SK-N-SH (cell line): ENCODE results near the gene FRYL. TPM values are rescaled to one million over a fixed set of nuclear protein-coding genes. Genes with fewer than 3 reads are reported as not detected.
"Not testable (repeated sequence)": the region's sequence is repeated elsewhere in the genome, so short reads cannot be mapped to it uniquely, and the experiment has no call there.

Experiments used
- CTCF ChIA-PET: fragments of 300-600, 350-600 bp; formaldehyde crosslinking; extraction: SDS; loops from one replicate; lab custom pipeline; 2021; lab: Yijun Ruan, JAX
- POLR2A ChIA-PET: fragments of 350-600 bp; sonication (Branson Sonifier 250); formaldehyde crosslinking; extraction: SDS; loops from one replicate; lab custom pipeline; 2020; ENCODE audit warnings: antibody characterized with exemption, inconsistent platforms; lab: Yijun Ruan, JAX
- DNase-seq: peaks from one replicate; pipeline ENCODE4 v3.0.0; 2012
- H2AFZ ChIP-seq: fragments of 200-600 bp; sonication (generic); 2 replicates; pipeline ENCODE4 v1.8.1; 2016; ENCODE audit warnings: antibody characterized with exemption, mild to moderate bottlenecking, low read depth
- H3F3A ChIP-seq: fragments of 200-600 bp; sonication (generic); replicated peaks from 2 replicates; pipeline ENCODE3; 2016; ENCODE audit warnings: antibody characterized with exemption, mild to moderate bottlenecking; ENCODE audit not compliant: insufficient read depth
- H3K27ac ChIP-seq, 2 experiments: fragments of 200-500 bp in 1 of 2; fragments of 200-600 bp in 1 of 2; sonication (Bioruptor generic) in 1 of 2; sonication (generic), shearing (Covaris generic) in 1 of 2; 2 replicates each; pipeline versions ENCODE4 v1.5.1 to v1.6.1; 2014 to 2016; ENCODE audit warnings: low read depth in 2 of 2, inconsistent platforms in 1 of 2, low read length in 1 of 2, mild to moderate bottlenecking in 1 of 2, mixed read lengths in 1 of 2
- H3K27me3 ChIP-seq: fragments of 200-600 bp; sonication (generic), shearing (Covaris generic); 2 replicates; pipeline ENCODE4 v1.6.1; 2016; ENCODE audit warnings: mixed run types; ENCODE audit not compliant: insufficient read depth
- H3K36me3 ChIP-seq, 2 experiments: fragments of 200-500 bp in 1 of 2; fragments of 200-600 bp in 1 of 2; sonication (Bioruptor generic) in 1 of 2; sonication (generic) in 1 of 2; replicated peaks in 1 of 2; 2 replicates each; pipeline versions ENCODE3 to v1.5.1; 2014 to 2016; ENCODE audit warnings: low read length in 1 of 2, mild to moderate bottlenecking in 1 of 2; ENCODE audit not compliant: insufficient read depth in 2 of 2, control insufficient read depth in 1 of 2
- H3K4me1 ChIP-seq, 2 experiments: fragments of 200-500 bp in 1 of 2; fragments of 200-600 bp in 1 of 2; sonication (Bioruptor generic) in 1 of 2; sonication (generic), shearing (Covaris generic) in 1 of 2; 2 replicates each; pipeline versions ENCODE4 v1.5.1 to v1.6.1; 2014 to 2016; ENCODE audit warnings: low read depth in 1 of 2, low read length in 1 of 2, mixed run types in 1 of 2; ENCODE audit not compliant: insufficient read depth in 2 of 2, control insufficient read depth in 1 of 2
- H3K4me2 ChIP-seq: fragments of 200-600 bp; sonication (generic), shearing (Covaris generic); 2 replicates; pipeline ENCODE4 v1.6.1; 2017; ENCODE audit warnings: mixed run types
- H3K4me3 ChIP-seq, 2 experiments: fragments of 200-500 bp in 1 of 2; fragments of 200-600 bp in 1 of 2; sonication (Bioruptor generic) in 1 of 2; sonication (generic), shearing (Covaris generic) in 1 of 2; 2 replicates each; pipeline versions ENCODE4 v1.5.1 to v1.8.1; 2014 to 2016; ENCODE audit warnings: low read depth in 2 of 2, inconsistent platforms in 1 of 2, low read length in 1 of 2, mild to moderate bottlenecking in 1 of 2, mixed read lengths in 1 of 2, moderate library complexity in 1 of 2
- H3K79me2 ChIP-seq: fragments of 200-600 bp; sonication (generic); 2 replicates; pipeline ENCODE4 v1.8.1; 2017; ENCODE audit warnings: mild to moderate bottlenecking; ENCODE audit not compliant: insufficient read depth
- H3K9ac ChIP-seq: fragments of 200-600 bp; sonication (generic); 2 replicates; pipeline ENCODE4 v1.6.1; 2017; ENCODE audit warnings: mixed run types
- H3K9me2 ChIP-seq: fragments of 200-600 bp; sonication (generic); 2 replicates; pipeline ENCODE4 v1.6.1; 2017; ENCODE audit warnings: mixed run types
- H3K9me3 ChIP-seq: fragments of 200-600 bp; sonication (generic); 2 replicates; pipeline ENCODE4 v1.6.1; 2017; ENCODE audit warnings: mixed run types, mild to moderate bottlenecking, moderate library complexity
- H4K20me1 ChIP-seq: fragments of 200-600 bp; sonication (generic); 2 replicates; pipeline ENCODE4 v1.6.1; 2017; ENCODE audit warnings: mild to moderate bottlenecking, mixed run types; ENCODE audit not compliant: insufficient read depth
- CHD2 ChIP-seq: fragments of 150-350 bp; IDR thresholded peaks from 2 replicates; pipeline ENCODE4 v1.6.1; 2018; ENCODE audit warnings: low read length; ENCODE audit not compliant: partially characterized antibody
- CTCF ChIP-seq: fragments of 200-600 bp; sonication (generic); IDR thresholded peaks from 2 replicates; pipeline ENCODE4 v1.6.1; 2017; ENCODE audit warnings: antibody characterized with exemption, mild to moderate bottlenecking, moderate library complexity
- ELF1 ChIP-seq: IDR thresholded peaks from 2 replicates; pipeline ENCODE4 v1.4.0; 2012
- EP300 ChIP-seq, 2 experiments: IDR thresholded peaks; 2 replicates each; pipeline versions ENCODE4 v1.4.0 to v1.6.1; 2012; ENCODE audit warnings: borderline replicate concordance in 1 of 2, low read depth in 1 of 2, low read length in 1 of 2
- EZH2phosphoT487 ChIP-seq: fragments of 200-600 bp; sonication (generic); IDR thresholded peaks from 2 replicates; pipeline ENCODE4 v1.6.1; 2017; ENCODE audit warnings: low read depth, mixed run types, mild to moderate bottlenecking, antibody characterized with exemption, moderate library complexity, borderline replicate concordance
- FOSL2 ChIP-seq: IDR thresholded peaks from 2 replicates; pipeline ENCODE4 v1.4.0; 2012; ENCODE audit warnings: low read depth, mild to moderate bottlenecking, moderate library complexity, borderline replicate concordance
- FOXJ3 ChIP-seq: sonication (generic); formaldehyde crosslinking; IDR thresholded peaks from 2 replicates; pipeline ENCODE4 v1.5.1; 2020; ENCODE audit warnings: mild to moderate bottlenecking, missing genetic modification reagents
- GABPA ChIP-seq: IDR thresholded peaks from 2 replicates; pipeline ENCODE4 v1.4.0; 2012; ENCODE audit warnings: low read depth, mild to moderate bottlenecking
- JUND ChIP-seq: IDR thresholded peaks from 2 replicates; pipeline ENCODE4 v1.4.0; 2012
- MXI1 ChIP-seq: IDR thresholded peaks from 2 replicates; pipeline ENCODE4 v1.6.1; 2012; ENCODE audit warnings: mild to moderate bottlenecking, low read depth, low read length, improper control_type of control experiment
- NFIC ChIP-seq: IDR thresholded peaks from 2 replicates; pipeline ENCODE4 v1.4.0; 2012; ENCODE audit warnings: borderline replicate concordance
- NRF1 ChIP-seq: IDR thresholded peaks from 2 replicates; pipeline ENCODE4 v1.6.1; 2012; ENCODE audit warnings: low read depth, mild to moderate bottlenecking, low read length
- PBX3 ChIP-seq: IDR thresholded peaks from 2 replicates; pipeline ENCODE4; 2012
- RAD21 ChIP-seq: IDR thresholded peaks from 2 replicates; pipeline ENCODE4 v1.6.1; 2012; ENCODE audit warnings: mild to moderate bottlenecking, low read length
- RCOR1 ChIP-seq: fragments of 150-350 bp; IDR thresholded peaks from 2 replicates; pipeline ENCODE4 v1.6.1; 2017; ENCODE audit warnings: antibody characterized with exemption, low read length
- REST ChIP-seq: IDR thresholded peaks from 2 replicates; pipeline ENCODE4 v1.6.1; 2012; ENCODE audit warnings: mild to moderate bottlenecking, low read depth, low read length, moderate library complexity
- RFX5 ChIP-seq: IDR thresholded peaks from 2 replicates; pipeline ENCODE4 v1.6.1; 2012; ENCODE audit warnings: mild to moderate bottlenecking, improper control_type of control experiment, low read length
- RXRA ChIP-seq: IDR thresholded peaks from 2 replicates; pipeline ENCODE4 v1.4.0; 2012; ENCODE audit warnings: low read depth, mild to moderate bottlenecking, borderline replicate concordance
- SMC3 ChIP-seq: IDR thresholded peaks from 2 replicates; pipeline ENCODE4 v1.6.1; 2012; ENCODE audit warnings: low read depth, low read length, improper control_type of control experiment
- YY1 ChIP-seq: IDR thresholded peaks from 2 replicates; pipeline ENCODE4 v1.4.0; 2012; ENCODE audit warnings: low read depth, mild to moderate bottlenecking
- WGBS: methylation state at CpG from one replicate; pipeline ENCODE4 v1.1.6; 2017; ENCODE audit warnings: low lambda C conversion rate; 5-methylcytosine and 5-hydroxymethylcytosine counted together
- polyA plus RNA-seq, 3 experiments: library from polyadenylated mRNA; depleted of rRNA; stranded (reverse); fragments of >200 nt; gene quantifications; 2 replicates each; pipeline ENCODE4 v1.2.3, GENCODE V29; 2012

The FRYL gene
- polyA plus RNA-seq, 1 of the 3 experiments (the other 2 are of a cell fraction): 8.2 TPM

- Histone ChIP-seq H3K79me2 (no peaks in the 10 kb centered on the region), H3K27me3 (no peaks in the 10 kb centered on the region), H4K20me1 (no peaks in the 10 kb centered on the region), H3F3A (peaks cover 4% of the 10 kb centered on the region), H3K9me2 (no peaks in the 10 kb centered on the region), H3K36me3 (no peaks in the 10 kb centered on the region), H3K27ac (no peak overlapping the region), H2AFZ (0 out of 2 replicates have a peak overlapping the region, but pooled peaks have one; percentile 49), H3K4me1 (peaks cover 0 to 8% of the 10 kb centered on the region in 2 experiments; a peak in 2 of 4 replicates), H3K4me2 (no peak overlapping the region), H3K9me3 (no peaks in the 10 kb centered on the region), H3K9ac (no peak overlapping the region), H3K4me3 (no peak overlapping the region)
- ChIA-PET POLR2A (no interaction called here), CTCF (interaction anchor here (1.0 kb wide), 1 partner anchor 19 kb away, joined by 3 read pairs; no protein-coding TSS in a partner anchor)
- WGBS: 93% methylated on average over 3 of the region's 3 CpGs
- DNase-seq: no peak
- no peak for TF ChIP-seq NFIC
- TF ChIP-seq RFX5: no peak
- no peak for TF ChIP-seq RCOR1
- TF ChIP-seq CHD2: no peak
- no peak for TF ChIP-seq EZH2phosphoT487
- TF ChIP-seq MXI1: no peak
- TF ChIP-seq PBX3: no peak
- TF ChIP-seq JUND: no peak
- no peak for TF ChIP-seq FOXJ3
- TF ChIP-seq YY1: no peak
- TF ChIP-seq FOSL2: no peak
- no peak for TF ChIP-seq GABPA
- TF ChIP-seq CTCF: no peak
- no peak for TF ChIP-seq RXRA
- no peak for TF ChIP-seq SMC3
- TF ChIP-seq ELF1: no peak
- TF ChIP-seq RAD21: no peak
- no peak for TF ChIP-seq NRF1
- TF ChIP-seq EP300 (IDR thresholded peaks at IDR 0.05; ENCODE audit: borderline replicate concordance in 1 of 2, low read depth in 1 of 2, low read length in 1 of 2): no peak
- no peak for TF ChIP-seq REST
Measured at GRCh38 chr4:48801016-48801715, 21.1 kb upstream of the FRYL start.

GRCh38 chr4:48800155-48800554, 20.1 kb upstream of the FRYL start:
- H3K9me2 ChIP-seq, H3K4me1 ChIP-seq, H3K9me3 ChIP-seq, H3F3A ChIP-seq, H2AFZ ChIP-seq, DNase-seq, H3K27ac ChIP-seq, H3K79me2 ChIP-seq, H3K36me3 ChIP-seq, POLR2A ChIA-PET, CTCF ChIA-PET, H4K20me1 ChIP-seq, H3K4me2 ChIP-seq, H3K9ac ChIP-seq, H3K4me3 ChIP-seq, H3K27me3 ChIP-seq: not testable (repeated sequence)
- 75% methylated on average over 2 of the region's 2 CpGs for WGBS
